HG03064 (cell line): ENCODE data around the gene PALLD.

ENCODE experiments used
- ATAC-seq: cut with Tn5 transposase; IDR thresholded peaks from one replicate; pipeline ENCODE4 v1.9.1; 2021; ENCODE audit warnings: low read depth; ENCODE audit not compliant: unreplicated experiment

The PALLD gene

DNA sequence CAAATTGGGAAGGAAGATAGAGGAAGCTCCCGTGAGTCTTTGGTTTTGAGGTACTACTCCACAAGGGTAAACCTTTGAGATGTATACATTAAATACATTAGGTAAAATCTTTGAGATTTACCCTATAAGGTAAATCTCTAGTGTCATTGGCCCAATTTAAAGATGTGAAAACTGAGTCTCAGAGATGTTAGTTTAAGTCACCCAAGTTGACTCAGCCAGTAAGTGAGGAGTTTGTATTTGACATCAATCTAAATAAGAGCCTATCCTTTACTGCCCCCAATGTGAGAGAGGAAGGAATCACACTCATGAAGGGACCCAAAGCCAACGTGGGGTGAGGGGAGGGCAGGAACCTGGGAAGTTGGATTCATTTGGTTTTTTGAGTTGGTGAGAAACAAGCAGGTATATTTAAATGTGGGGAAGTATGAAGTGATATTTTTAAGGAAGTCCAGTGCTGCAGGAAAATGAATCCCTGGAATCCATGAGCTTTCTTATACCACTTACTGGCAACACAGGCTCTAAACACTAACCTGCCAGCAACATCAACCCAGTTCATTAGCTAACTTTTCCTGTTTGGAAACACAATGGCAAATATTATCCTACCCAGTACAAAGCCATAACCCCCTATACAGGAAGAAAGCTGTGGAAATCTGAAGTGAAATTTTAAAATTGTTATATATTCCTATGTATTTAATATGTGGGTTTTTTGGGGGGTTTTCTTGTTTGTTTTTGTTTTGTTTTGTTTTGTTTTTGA, 55.3 kb downstream of the PALLD start:
- ATAC-seq: no peak

DNA sequence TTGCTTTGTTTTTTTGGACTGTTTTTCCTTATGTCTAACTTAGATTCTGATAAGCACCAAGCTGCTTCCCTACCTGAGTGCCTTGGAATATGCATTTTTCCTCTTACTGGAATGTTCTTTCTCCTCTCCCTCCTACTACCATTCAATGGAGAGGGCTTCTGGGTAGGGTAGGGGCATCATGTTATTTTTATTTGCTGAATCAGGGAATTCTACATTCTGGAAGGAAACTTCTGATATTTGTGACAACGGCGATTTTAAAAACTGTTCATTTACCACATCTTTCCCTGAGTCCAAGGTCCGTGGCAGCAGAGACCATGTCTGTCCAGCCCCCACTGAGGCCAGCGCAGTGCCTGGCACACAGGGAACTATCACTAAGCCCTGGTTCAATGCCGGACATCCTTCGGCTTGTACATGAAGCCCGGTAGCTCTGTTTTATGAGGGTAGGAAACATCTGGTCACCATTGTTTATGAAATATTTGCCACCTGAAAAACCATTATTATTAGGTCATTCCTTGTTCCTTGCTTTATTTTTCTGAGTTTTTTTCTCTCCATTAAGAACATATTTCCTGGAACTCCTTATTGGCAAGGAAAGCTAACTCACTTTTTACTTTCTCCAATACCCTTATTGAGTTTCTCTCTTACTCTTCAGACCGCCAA, 57.0 kb downstream of the PALLD start:
- ATAC-seq: no peak

DNA sequence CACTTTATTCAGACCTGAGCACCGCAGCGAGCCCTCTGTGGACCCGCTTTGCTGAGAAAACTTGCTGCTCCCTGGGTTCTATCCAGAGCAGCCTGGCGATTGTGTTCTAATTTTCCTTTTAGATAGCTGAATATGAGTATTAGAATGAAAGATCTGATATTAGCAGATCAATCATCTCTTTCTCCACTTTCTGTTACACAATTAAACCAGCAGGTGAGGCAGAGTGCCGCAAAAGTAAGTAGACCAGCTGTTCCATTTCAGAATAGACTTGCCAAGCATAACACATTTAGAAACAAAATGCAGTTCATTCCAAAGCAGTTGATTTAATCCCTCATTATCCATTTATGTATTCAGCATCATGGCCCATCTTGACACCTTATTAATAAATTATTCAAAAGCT, 58.6 kb downstream of the PALLD start:
- ATAC-seq: no peak

DNA sequence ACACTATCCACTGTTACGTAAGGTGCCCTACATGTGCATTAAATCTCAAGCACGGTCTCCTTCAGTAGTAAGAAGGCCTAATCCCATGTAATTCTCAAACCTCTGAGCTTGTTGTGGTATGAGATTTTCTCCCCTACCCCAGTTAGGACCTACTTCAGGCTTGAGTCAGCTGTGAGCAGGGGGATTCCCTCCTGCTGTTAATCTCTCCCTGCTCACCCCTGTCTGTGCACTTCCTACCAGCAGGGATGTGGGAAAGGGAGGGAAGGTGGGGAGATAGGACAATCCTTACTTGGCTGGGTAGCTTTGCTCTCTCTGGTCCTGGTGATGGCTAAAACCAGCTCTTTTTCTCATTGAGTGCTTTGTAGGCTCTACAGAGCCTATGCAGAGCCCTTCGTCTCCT, 60.8 kb downstream of the PALLD start:
- no peak for ATAC-seq

DNA sequence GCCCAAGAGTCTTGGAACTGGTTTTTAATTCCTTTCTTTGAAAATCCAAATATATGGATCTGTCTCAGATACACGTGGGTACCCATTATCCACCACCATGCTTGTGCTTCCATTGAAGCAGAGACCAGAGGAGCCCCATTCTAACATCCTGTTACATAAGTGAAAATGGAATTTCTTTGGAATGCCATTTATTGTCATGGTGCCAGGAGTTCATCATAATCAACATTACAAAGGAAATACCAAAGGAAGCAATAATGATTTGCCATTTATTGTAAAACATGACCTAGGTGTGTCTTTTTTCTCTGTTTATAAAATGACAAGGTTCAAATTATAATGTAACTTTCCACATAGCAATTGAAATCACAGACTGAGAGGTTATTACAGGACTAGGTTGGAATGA, 61.7 kb downstream of the PALLD start:
- ATAC-seq: no peak

DNA sequence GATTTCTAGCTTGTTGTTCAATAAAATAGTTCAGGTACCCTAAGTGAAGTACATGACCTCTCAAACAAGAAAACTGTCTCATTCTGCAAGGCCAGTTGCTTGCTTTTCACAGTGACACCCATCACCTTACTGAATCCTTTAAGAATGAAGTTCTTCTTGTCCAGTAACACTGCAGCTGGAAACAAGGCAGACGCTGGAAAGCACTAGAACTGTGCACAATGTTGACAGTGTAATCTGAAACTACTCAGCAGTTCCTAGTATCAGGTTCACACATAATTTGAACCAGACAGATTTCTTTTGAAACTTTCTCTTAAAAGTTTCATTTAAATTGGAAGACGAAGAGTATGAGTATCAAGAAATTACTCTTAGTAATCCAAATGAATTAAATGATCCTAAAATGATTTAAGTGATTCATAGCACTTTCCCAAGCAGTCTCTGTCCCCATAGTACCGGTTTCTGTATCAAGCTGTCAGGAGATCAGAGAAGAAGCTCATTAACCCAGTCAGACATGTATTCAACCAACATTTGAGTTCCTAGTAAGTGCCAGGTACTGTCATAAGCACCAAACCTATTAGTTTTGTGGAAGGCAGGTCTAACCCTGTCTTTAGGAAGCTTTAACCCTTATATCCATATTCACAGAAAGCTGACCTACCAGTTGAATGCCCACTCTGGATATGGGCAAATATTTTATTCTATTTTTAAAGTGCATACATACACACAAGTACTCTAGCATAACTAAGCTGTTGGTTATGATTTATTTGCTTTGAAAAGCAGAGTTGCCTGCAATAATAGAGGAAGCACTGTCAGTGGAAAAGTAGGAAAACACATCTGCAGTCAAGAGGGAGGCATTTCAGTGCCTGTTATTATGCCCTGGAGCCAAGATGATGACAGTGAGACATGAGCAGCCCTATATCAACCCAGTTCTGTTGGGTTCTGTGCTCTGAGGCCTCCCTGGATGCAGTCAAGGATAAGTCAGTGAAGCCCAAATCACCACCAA, 63.6 kb downstream of the PALLD start:
- no peak for ATAC-seq

DNA sequence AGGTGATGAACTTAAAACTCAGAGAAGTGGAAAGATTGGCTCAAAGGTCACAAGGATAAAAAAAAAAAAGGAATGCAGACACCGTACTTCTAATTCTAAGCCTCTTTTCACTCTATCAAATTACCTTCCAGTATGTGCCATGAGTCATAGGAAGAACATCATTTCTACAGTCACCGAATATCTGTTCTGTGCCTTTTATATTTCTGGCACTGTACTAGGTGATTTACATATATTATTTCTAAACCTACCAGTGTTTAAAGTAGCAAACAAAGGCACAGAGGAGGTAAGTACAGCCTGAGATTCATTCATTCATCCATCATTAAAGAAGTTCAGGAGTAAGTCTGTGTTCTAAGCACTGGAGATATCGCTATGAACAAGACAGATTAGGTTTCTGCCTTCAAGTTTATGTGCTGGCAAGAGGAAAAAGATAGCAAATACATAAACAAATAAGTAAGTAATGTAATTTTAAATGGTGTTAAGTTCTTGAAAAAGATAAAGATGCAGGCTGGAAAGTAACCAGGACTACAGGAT, 65.3 kb downstream of the PALLD start:
- no peak for ATAC-seq

DNA sequence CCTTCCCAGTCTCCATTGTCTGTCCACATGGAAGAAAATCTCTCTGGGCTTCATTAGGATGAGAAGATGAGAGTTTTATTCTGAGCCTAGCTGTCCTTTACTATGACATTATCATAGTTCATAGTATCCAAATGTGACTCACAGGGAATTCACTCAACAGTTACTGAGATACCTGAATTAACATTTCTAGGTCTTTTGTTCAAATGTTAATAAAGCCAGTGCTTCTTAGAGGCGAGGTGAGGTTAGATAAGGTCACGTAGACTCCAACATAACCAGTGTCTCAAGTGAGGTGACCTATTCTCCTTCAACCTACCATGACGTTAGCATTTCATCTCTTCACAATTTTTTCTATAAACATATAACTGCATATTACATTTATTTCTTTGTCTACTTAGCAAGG, 67.2 kb downstream of the PALLD start:
- ATAC-seq: no peak

DNA sequence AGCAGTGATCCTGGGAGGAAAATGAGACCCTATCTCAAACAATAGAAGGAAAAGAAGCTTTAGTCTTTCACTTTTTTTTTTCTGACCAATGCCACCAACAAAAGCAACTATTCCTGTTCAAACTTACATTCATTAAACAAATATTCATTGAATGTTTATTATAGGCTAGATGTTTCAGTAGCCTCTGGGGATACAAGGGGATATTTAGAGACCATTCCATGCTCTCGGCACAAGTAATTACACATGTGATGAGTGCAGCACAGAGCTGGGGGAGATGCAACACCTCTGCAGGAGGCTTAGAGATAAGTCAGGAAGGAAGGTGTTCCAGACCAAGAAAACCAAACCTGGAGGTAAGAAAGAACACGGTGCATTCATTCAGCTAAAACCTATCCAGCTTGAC, 68.3 kb downstream of the PALLD start:
- no peak for ATAC-seq

DNA sequence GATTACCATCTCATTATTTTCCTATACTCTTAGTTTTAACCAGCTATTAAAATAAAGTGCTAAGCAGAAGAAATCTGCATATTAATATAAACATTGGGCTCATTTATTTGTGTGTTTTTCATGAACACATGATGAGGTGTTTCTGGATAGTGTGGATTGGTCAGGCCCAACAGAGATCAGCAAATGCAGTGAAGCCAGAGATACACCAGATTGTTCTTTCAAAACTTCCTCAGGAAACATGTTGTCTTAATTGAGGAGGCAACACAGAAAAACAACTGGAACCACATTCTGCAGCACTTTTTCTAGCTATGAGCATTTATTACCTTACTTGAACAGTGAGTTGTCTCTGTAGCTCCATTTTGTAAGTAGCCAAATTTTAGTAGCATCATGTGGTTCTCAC, 69.9 kb downstream of the PALLD start:
- no peak for ATAC-seq

DNA sequence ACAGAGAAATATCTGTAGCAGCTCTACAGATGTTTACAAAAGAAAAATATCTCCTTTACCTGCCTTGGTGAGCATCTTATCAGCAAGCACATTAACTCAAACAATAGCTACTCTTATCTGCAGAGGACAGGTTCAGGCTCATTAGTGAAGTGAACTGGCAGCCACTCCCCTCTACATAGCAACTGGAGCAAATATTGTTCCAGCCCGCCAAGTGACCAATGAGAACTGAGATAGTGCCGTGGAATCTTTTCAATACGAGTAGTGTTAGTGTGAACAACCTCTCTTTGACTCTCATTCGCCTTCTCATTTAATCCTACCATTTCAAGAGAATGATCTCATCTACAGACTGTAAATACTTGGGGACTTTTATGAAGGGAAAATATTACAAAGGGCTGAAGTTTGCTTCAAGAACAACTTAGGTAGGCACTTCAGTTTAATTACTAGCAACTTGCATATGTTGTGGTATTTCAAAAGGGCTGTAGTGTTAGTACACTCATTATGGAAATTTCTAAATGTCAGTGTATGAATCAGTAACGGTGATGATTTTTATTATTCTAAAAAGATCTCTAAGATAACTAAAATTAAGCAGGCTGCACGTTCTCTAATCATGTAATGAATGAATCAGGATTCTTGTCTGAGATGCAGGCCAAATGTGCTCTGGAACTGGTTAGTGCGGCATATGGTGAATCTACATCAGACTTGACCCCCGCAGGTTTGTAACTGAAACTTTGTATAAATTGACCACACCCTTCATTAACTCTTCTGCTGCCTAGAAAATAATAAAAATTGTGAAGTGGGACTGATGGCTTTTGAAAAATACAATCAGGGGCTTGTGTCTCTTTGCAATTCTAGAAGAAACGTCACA, 72.4 kb downstream of the PALLD start:
- ATAC-seq: no peak

DNA sequence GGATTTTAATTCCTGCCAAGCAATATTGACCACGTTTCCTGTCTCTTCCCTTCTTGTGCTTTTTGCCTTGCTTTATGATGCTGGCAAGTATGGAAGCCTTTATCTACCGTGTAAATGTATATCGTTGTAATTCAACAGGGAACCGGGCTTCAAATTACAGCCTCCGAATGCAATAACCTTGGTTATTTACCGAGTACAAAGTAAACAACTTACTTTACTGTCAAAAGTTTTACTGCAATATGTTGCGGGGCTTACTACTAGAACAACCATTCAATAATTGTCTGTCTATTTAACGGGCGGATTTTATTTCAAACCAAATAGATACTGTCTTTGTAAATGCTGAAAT, 73.1 kb downstream of the PALLD start:
- ATAC-seq: no peak

DNA sequence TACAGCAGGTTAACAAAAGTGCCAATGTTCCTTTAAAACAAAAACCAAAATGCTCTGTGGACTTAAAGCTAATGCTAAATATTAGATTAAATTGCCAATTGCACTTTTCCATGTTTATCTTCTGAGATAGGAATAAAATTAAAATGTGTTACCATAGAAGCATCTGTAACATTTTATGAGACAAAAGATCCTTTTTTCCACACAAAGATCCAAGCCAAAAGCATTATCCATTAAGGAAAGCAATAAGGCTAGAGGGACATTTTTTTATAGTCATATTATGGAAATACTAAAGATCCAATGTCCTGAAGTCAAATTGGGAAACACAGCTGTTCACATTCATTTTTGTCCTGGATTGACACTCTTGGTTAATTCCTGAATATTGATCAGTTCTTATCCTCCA, 73.6 kb downstream of the PALLD start:
- no peak for ATAC-seq

DNA sequence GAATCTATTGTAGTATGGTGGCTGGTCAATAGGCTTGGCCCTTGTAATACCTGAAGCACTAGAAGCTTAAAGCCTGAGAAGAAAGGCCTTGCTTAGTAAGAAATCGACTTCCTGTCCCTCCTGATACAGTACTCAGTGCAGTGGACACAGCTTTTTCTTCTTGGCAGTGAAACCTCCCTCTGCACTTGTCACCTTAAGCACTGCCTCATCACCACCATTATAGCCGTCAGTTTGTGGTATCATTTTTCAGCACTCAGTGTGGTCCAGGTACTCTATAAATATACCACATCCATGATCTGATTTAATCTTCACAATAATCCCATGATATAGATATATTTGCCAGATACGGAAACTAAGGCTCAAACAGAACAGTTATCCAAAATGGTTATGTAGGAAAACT, 75.2 kb downstream of the PALLD start:
- no peak for ATAC-seq

DNA sequence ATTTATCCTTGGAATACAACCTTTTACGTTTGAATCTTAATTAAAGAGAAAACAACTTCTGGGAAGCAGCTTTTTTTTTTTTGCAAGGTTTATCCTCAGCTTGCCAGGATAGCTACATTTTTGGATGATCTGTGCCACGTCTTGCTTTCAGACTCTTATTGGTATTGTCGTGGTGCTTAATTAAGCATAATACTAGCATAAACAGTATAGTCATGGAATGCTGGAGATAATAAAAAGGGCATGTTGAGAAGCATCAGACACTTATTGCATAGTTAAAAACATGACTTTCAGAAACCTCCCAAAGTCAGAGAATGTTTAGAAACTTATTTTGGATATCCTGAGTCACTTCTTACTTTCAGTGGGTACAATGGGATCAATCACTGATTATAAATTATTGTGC, 77.0 kb downstream of the PALLD start:
- no peak for ATAC-seq

DNA sequence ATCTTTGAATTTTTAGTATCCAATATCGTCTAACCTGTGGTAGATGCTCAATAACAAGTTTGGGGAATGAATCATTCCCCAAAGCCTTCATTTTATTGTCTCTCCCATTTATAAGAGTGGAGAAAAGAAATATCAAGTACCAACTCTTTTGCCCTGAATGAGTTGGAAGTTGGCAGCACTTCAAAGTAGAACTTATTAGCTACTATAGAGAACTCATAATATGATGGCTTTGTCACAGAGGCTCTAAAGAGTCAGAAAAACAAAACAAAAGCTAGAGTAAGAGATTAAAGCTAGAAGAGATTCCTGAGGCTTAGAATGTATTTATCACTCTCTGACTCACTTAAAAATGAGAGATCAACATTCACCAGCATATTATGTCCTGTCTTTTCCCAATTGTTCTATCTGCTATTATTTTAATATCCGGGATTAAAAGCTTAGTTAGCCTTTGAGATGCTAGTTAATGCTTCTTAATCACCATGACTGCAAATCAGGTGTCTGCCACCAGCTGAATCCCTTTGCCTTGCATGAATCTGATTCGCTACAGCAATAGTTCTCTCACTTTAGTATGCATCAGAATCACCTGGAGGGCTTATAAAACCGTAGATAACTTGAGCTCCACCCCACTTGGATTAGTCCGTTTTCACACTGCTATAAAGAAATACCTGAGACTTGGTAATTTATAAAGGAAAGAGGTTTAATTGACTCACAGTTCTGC, 77.9 kb downstream of the PALLD start:
- no peak for ATAC-seq

DNA sequence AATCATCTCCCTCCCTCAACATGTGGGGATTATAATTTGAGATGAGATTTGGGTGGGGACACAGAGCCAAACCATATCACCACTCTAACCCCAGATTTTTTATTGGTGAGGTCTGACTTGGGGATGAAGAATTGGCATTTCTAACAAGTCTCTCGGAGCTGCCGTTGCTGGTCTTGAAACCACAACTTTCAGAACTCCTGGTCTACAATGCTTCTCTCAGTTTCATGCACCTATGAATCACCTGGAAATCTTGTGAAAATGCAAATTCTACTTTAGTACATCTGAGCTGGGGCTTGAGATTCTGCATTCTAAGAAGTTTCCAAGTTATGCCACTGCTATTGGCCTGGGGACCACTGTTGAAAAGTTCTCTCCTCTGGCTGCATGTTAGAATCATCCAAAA, 78.6 kb downstream of the PALLD start:
- ATAC-seq: no peak

DNA sequence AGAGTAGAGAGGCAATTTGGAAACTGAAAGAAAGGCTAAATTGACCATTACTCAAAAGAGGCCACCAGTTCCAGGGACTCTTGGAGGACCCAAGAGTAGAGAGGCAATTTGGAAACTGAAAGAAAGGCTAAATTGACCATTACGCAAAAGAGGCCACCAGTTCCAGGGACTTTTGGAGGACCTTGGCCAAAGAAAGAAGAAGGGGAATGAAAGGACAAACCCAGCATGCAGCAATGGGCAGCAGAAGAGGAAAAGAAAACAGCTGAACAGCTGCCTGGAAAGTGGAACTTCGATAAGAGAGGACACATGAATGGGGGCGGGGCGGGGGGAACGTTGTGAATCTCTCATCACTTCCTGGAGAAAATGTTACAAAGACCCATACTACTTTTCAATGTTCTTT, 80.8 kb downstream of the PALLD start:
- no peak for ATAC-seq

DNA sequence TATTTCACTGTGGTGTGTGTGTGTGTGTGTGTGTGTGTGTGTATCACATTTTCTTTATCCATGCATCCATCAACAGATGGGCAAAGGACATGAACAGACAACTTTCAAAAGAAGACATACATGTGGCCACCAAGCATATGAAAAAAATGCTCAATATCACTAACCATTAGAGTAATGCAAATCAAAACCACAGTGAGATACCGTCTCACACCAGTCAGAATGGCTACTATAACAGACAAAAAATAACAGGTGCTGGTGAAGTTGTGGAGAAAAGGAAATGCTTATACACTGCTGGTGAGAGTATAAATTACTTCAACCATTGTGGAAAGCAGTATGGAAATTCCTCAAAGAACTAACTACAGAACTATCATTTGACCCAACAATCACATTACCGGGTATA, 83.4 kb downstream of the PALLD start:
- no peak for ATAC-seq

DNA sequence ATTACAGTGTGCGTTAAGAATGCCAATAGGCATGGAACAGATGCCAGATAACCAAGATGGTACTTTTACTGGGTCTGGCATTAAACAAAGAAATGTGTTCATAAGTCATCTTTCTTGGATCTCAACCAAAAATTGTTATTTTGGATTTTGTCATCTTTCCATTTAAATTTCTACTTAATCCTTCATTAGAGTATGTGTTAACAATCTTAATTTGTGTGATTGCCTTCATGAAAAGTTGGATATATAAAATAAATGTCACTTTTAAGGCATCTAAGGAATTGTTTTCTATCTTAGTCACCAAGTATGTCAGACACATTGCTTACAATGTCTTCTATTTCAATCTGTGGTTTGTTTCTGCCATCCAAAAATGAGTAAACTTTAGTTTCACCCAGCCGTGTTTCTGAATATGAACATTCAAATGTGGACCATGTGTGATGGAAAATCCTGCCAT, 87.5 kb downstream of the PALLD start:
- no peak for ATAC-seq
